Trophoblast cell (in vitro differentiated cells and primary cell): ENCODE measurements around the gene ARHGEF16.

Experiments used
- DNase-seq, 2 donors: peaks; one replicate each; pipeline ENCODE4 v3.0.0-alpha.2; 2016
- H2AFZ ChIP-seq: 2 replicates; pipeline ENCODE4 v1.6.1; 2013; ENCODE audit warnings: low read length, moderate library complexity, mild to moderate bottlenecking; ENCODE audit not compliant: insufficient read depth, poor library complexity
- H2AK5ac ChIP-seq: 2 replicates; pipeline ENCODE4 v1.6.1; 2013; ENCODE audit warnings: mild to moderate bottlenecking, low read length
- H2BK120ac ChIP-seq: 2 replicates; pipeline ENCODE4 v1.6.1; 2013; ENCODE audit warnings: low read length, mild to moderate bottlenecking, moderate library complexity; ENCODE audit not compliant: insufficient read depth, poor library complexity
- H2BK12ac ChIP-seq: 2 replicates; pipeline ENCODE4 v1.6.1; 2013; ENCODE audit warnings: mild to moderate bottlenecking, low read length, moderate library complexity
- H2BK5ac ChIP-seq: 2 replicates; pipeline ENCODE4 v1.6.1; 2013; ENCODE audit warnings: low read length, low read depth, moderate library complexity, mild to moderate bottlenecking; ENCODE audit not compliant: poor library complexity
- H3K14ac ChIP-seq: 2 replicates; pipeline ENCODE4 v1.6.1; 2013; ENCODE audit warnings: mild to moderate bottlenecking, low read length
- H3K18ac ChIP-seq: 2 replicates; pipeline ENCODE4 v1.6.1; 2013; ENCODE audit warnings: mild to moderate bottlenecking, low read length
- H3K23ac ChIP-seq: 2 replicates; pipeline ENCODE4 v1.6.1; 2013; ENCODE audit warnings: low read length
- H3K27ac ChIP-seq: 2 replicates; pipeline ENCODE4 v1.5.1; 2013; ENCODE audit warnings: low read depth, mild to moderate bottlenecking, inconsistent platforms, low read length, moderate library complexity
- H3K27me3 ChIP-seq: 2 replicates; pipeline ENCODE4 v1.6.1; 2013; ENCODE audit warnings: inconsistent platforms, mild to moderate bottlenecking, low read length, moderate library complexity; ENCODE audit not compliant: insufficient read depth
- H3K36me3 ChIP-seq, 2 experiments: 1 replicate in 1 of 2; 2 replicates in 1 of 2; pipeline ENCODE4 v1.6.1; 2013; ENCODE audit warnings: low read length in 2 of 2, mild to moderate bottlenecking in 2 of 2, moderate library complexity in 1 of 2; ENCODE audit not compliant: insufficient read depth in 2 of 2, control insufficient read depth in 1 of 2
- H3K4ac ChIP-seq: 2 replicates; pipeline ENCODE4 v1.6.1; 2013; ENCODE audit warnings: low read depth, mild to moderate bottlenecking, low read length, moderate library complexity
- H3K4me1 ChIP-seq, 2 experiments: 1 replicate in 1 of 2; 2 replicates in 1 of 2; pipeline ENCODE4 v1.6.1; 2013; ENCODE audit warnings: low read length in 2 of 2, mild to moderate bottlenecking in 2 of 2, moderate library complexity in 1 of 2; ENCODE audit not compliant: insufficient read depth in 2 of 2, control insufficient read depth in 1 of 2
- H3K4me2 ChIP-seq: 2 replicates; pipeline ENCODE4 v1.6.1; 2013; ENCODE audit warnings: inconsistent platforms, mild to moderate bottlenecking, low read length, moderate library complexity
- H3K4me3 ChIP-seq: 2 replicates; pipeline ENCODE4 v1.5.1; 2013; ENCODE audit warnings: mild to moderate bottlenecking, low read depth, low read length, inconsistent platforms
- H3K79me1 ChIP-seq: one replicate; pipeline ENCODE4 v1.6.1; 2013; ENCODE audit warnings: low read length
- H3K79me2 ChIP-seq: 2 replicates; pipeline ENCODE4 v1.6.1; 2013; ENCODE audit warnings: low read length, mild to moderate bottlenecking; ENCODE audit not compliant: control insufficient read depth, insufficient read depth, poor library complexity
- H3K9ac ChIP-seq: 2 replicates; pipeline ENCODE4 v1.6.1; 2013; ENCODE audit warnings: mild to moderate bottlenecking, low read length
- H3K9me3 ChIP-seq: 2 replicates; pipeline ENCODE4 v1.6.1; 2013; ENCODE audit warnings: low read depth, mild to moderate bottlenecking, control low read depth, inconsistent platforms, low read length; ENCODE audit not compliant: insufficient read depth
- H4K12ac ChIP-seq: 2 replicates; pipeline ENCODE4 v1.6.1; 2013; ENCODE audit warnings: low read depth, mild to moderate bottlenecking, low read length, moderate library complexity
- H4K8ac ChIP-seq: 2 replicates; pipeline ENCODE4 v1.6.1; 2013; ENCODE audit warnings: low read depth, mild to moderate bottlenecking, low read length, moderate library complexity
- H4K91ac ChIP-seq: one replicate; pipeline ENCODE4 v1.6.1; 2013; ENCODE audit warnings: low read depth, mild to moderate bottlenecking, low read length, moderate library complexity
- WGBS: extraction: QIAGEN DNeasy Blood & Tissue Kit; methylation state at CpG from one replicate; pipeline ENCODE4 v1.1.7; 2013; ENCODE audit warnings: missing lambda C conversion rate; ENCODE audit not compliant: insufficient read length, insufficient coverage; ENCODE audit errors: extremely low coverage; 5-methylcytosine and 5-hydroxymethylcytosine counted together

The ARHGEF16 gene

GRCh38 chr1:3425486-3426215 lies 28.8 kb upstream of the ARHGEF16 start:
- H2AFZ ChIP-seq = no peak overlapping the region
- no peak overlapping the region for H3K27ac ChIP-seq
- no peak overlapping the region for H4K91ac ChIP-seq
- H3K36me3 ChIP-seq = no peaks in the 10 kb centered on the region
- peaks cover 14% of the 10 kb centered on the region for H3K9me3 ChIP-seq
- no peak overlapping the region for H4K8ac ChIP-seq
- no peak overlapping the region for H3K23ac ChIP-seq
- no peaks in the 10 kb centered on the region for H3K27me3 ChIP-seq
- H3K18ac ChIP-seq = no peak overlapping the region
- no peak overlapping the region for H2BK120ac ChIP-seq
- no peaks in the 10 kb centered on the region for H3K79me1 ChIP-seq
- H3K4me3 ChIP-seq = no peak overlapping the region
- H3K4ac ChIP-seq = no peak overlapping the region
- H2BK5ac ChIP-seq = no peak overlapping the region
- no peak overlapping the region for H3K9ac ChIP-seq
- H4K12ac ChIP-seq = no peak overlapping the region
- WGBS = no CpG with 5 or more reads among the region's 44 CpGs
- H3K4me1 ChIP-seq = no peaks in the 10 kb centered on the region
- no peak overlapping the region for H3K14ac ChIP-seq
- no peak overlapping the region for H2AK5ac ChIP-seq
- DNase-seq = no peak
- no peak overlapping the region for H3K4me2 ChIP-seq
- H2BK12ac ChIP-seq = no peak overlapping the region
- H3K79me2 ChIP-seq = no peaks in the 10 kb centered on the region

DNA sequence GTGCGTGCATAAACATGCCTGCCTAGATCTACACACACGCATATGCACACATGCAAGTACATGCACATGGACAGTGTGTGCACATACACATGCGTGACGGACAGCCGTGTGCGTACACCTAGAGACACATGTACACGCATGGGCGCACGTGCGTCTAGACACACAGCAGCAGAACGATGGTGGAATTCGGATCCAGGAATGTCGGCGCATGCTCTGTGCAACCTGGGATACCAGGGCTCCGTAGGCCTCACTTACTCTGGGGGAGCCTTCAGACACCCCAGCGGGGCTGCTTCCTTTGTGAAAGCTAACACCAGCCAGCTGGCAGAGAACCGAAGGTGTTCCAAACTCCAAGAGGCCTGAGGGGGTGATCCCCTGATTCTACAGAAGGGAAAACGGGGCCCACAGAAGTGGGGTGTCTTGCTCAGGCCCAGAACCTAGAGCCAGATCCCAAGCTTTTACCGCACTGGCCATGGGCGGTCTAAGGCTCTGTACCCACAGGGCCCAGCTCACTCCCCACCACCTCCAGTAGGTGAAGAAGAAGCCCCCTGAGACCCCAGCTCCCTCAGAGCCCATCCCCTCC lies 27.4 kb upstream of the ARHGEF16 start:
- H3K4me3 ChIP-seq = no peak overlapping the region
- WGBS = no CpG with 5 or more reads among the region's 20 CpGs
- H3K36me3 ChIP-seq = no peaks in the 10 kb centered on the region
- no peaks in the 10 kb centered on the region for H3K79me2 ChIP-seq
- no peak overlapping the region for H2AK5ac ChIP-seq
- H3K9me3 ChIP-seq = peaks cover 4% of the 10 kb centered on the region
- no peak overlapping the region for H4K12ac ChIP-seq
- H3K79me1 ChIP-seq = no peaks in the 10 kb centered on the region
- H3K18ac ChIP-seq = no peak overlapping the region
- no peaks in the 10 kb centered on the region for H3K27me3 ChIP-seq
- H2BK120ac ChIP-seq = no peak overlapping the region
- no peak overlapping the region for H3K27ac ChIP-seq
- no peak overlapping the region for H2BK12ac ChIP-seq
- H4K91ac ChIP-seq = no peak overlapping the region
- no peak overlapping the region for H4K8ac ChIP-seq
- no peak overlapping the region for H3K23ac ChIP-seq
- H3K4me1 ChIP-seq = no peaks in the 10 kb centered on the region
- H3K14ac ChIP-seq = no peak overlapping the region
- H2AFZ ChIP-seq = no peak overlapping the region
- no peak overlapping the region for H3K4me2 ChIP-seq
- H3K4ac ChIP-seq = no peak overlapping the region
- no peak overlapping the region for H2BK5ac ChIP-seq
- DNase-seq = no peak
- no peak overlapping the region for H3K9ac ChIP-seq

GRCh38 chr1:3427711-3428704 lies 26.5 kb upstream of the ARHGEF16 start:
- Histone ChIP-seq H3K36me3 (no peaks in the 10 kb centered on the region), H3K4me3 (no peak overlapping the region), H2BK120ac (no peak overlapping the region), H3K79me2 (no peaks in the 10 kb centered on the region), H4K91ac (no peak overlapping the region), H3K23ac (no peak overlapping the region), H3K9ac (no peak overlapping the region), H3K18ac (no peak overlapping the region), H2BK12ac (no peak overlapping the region), H3K14ac (no peak overlapping the region), H3K4ac (no peak overlapping the region), H3K27me3 (no peaks in the 10 kb centered on the region), H2BK5ac (no peak overlapping the region), H4K8ac (no peak overlapping the region), H3K79me1 (no peaks in the 10 kb centered on the region), H3K27ac (no peak overlapping the region), H4K12ac (no peak overlapping the region), H2AFZ (no peak overlapping the region), H3K4me2 (no peak overlapping the region), H3K9me3 (no peaks in the 10 kb centered on the region), H3K4me1 (no peaks in the 10 kb centered on the region), H2AK5ac (no peak overlapping the region)
- DNase-seq = no peak
- WGBS = no CpG with 5 or more reads among the region's 43 CpGs

- H3K23ac ChIP-seq = no peak overlapping the region
- no peak overlapping the region for H4K12ac ChIP-seq
- no CpG with 5 or more reads among the region's 9 CpGs for WGBS
- H4K91ac ChIP-seq = no peak overlapping the region
- no peaks in the 10 kb centered on the region for H3K79me1 ChIP-seq
- H2BK12ac ChIP-seq = no peak overlapping the region
- no peaks in the 10 kb centered on the region for H3K27me3 ChIP-seq
- H3K9ac ChIP-seq = no peak overlapping the region
- H2AK5ac ChIP-seq = no peak overlapping the region
- no peak overlapping the region for H3K4me2 ChIP-seq
- no peak overlapping the region for H2BK5ac ChIP-seq
- H2AFZ ChIP-seq = no peak overlapping the region
- H3K4me1 ChIP-seq = no peaks in the 10 kb centered on the region
- no peaks in the 10 kb centered on the region for H3K36me3 ChIP-seq
- H3K4ac ChIP-seq = no peak overlapping the region
- H2BK120ac ChIP-seq = no peak overlapping the region
- no peaks in the 10 kb centered on the region for H3K9me3 ChIP-seq
- no peak overlapping the region for H3K27ac ChIP-seq
- DNase-seq = no peak
- H3K79me2 ChIP-seq = no peaks in the 10 kb centered on the region
- H3K18ac ChIP-seq = no peak overlapping the region
- no peak overlapping the region for H4K8ac ChIP-seq
- H3K14ac ChIP-seq = no peak overlapping the region
- no peak overlapping the region for H3K4me3 ChIP-seq
Measured at GRCh38 chr1:3428899-3429298, 25.6 kb upstream of the ARHGEF16 start.
